Loucy (cell line): ENCODE results near the gene PPP1R12B.
"Not testable (repeated sequence)": the region's sequence is repeated elsewhere in the genome, so short reads cannot be mapped to it uniquely, and the experiment has no call there.

ENCODE experiments used
- CTCF ChIP-seq: fragments of 200-600 bp; sonication (generic); conservative IDR thresholded peaks from 2 replicates; pipeline ENCODE4 v1.5.1; 2014; ENCODE audit warnings: mild to moderate bottlenecking, antibody characterized with exemption, low read length
- EZH2phosphoT487 ChIP-seq: fragments of 200-600 bp; IDR thresholded peaks from 2 replicates; pipeline ENCODE4 v1.6.1; 2018; ENCODE audit warnings: antibody characterized with exemption, mild to moderate bottlenecking, moderate library complexity, borderline replicate concordance

GRCh38 chr1:202517146-202517545, 168.6 kb downstream of the PPP1R12B start:
- TF ChIP-seq CTCF, EZH2phosphoT487: not testable (repeated sequence)
